Stimulated activated CD8-positive, alpha-beta memory T cell treated with anti-CD3 and anti-CD28 coated beads, Interleukin-12 subunit alpha, Interleukin-12 subunit beta, amount 100 ng/mL, for 1 hour (primary cell): ENCODE data around the gene TBC1D2B.

Experiments used
- DNase-seq: peaks from one replicate; pipeline ENCODE4 v3.0.0-alpha.2; 2020; ENCODE audit warnings: low read depth

The TBC1D2B gene

GRCh38 chr15:78093242-78094020, 15.9 kb upstream of the TBC1D2B start:
- DNase-seq, result no peak

- no peak for DNase-seq
These were observed 14.9 kb upstream of the TBC1D2B start, which contains the start of gene SH2D7 for GRCh38 chr15:78092261-78093041. SH2D7 (plus strand) TSS chr15:78092561; CDS start chr15:78092585, 24 bp downstream.

GRCh38 chr15:78090422-78091063, 13.0 kb upstream of the TBC1D2B start:
- no peak for DNase-seq

- DNase-seq, result no peak
These were observed 11.2 kb upstream of the TBC1D2B start for GRCh38 chr15:78088773-78089080.

- no peak for DNase-seq
These were observed 10.7 kb upstream of the TBC1D2B start for GRCh38 chr15:78087951-78088772.

- no peak for DNase-seq
These were observed 8.4 kb upstream of the TBC1D2B start for GRCh38 chr15:78085928-78086327.

- no peak for DNase-seq
These were observed 6.9 kb upstream of the TBC1D2B start for GRCh38 chr15:78084449-78084750.

- no peak for DNase-seq
These were observed 6.4 kb upstream of the TBC1D2B start for GRCh38 chr15:78083687-78084448.

GRCh38 chr15:78083186-78083585, 5.7 kb upstream of the TBC1D2B start:
- no peak for DNase-seq

- no peak for DNase-seq
These were observed 5.2 kb upstream of the TBC1D2B start for GRCh38 chr15:78082743-78083110.

- DNase-seq, result no peak
These were observed 4.7 kb upstream of the TBC1D2B start for GRCh38 chr15:78082106-78082742.

- DNase-seq, result no peak
These were observed 2.6 kb upstream of the TBC1D2B start for GRCh38 chr15:78080088-78080460.

GRCh38 chr15:78079298-78080087, 2.0 kb upstream of the TBC1D2B start:
- DNase-seq, result no peak

GRCh38 chr15:78077871-78078210, 330 bp upstream of the TBC1D2B start:
- no peak for DNase-seq

- no peak for DNase-seq
These were observed 1.1 kb downstream of the TBC1D2B start for GRCh38 chr15:78076231-78077052.

- DNase-seq, result no peak
These were observed 1.9 kb downstream of the TBC1D2B start for GRCh38 chr15:78075490-78076230.

- no peak for DNase-seq
These were observed 4.3 kb downstream of the TBC1D2B start for GRCh38 chr15:78073046-78073787.
